ENCODE measurements around the gene ERCC1.
A peak's percentile ranks its signal among the peaks of the same experiment; 100 is the strongest.

Gene ERCC1
- long read RNA-seq, donor 1, transcript ERCC1-208 (10 exons, 1,453 nt), result minor isoform, 9 of 106 reads
- long read RNA-seq, donor 1, transcript ERCC1-202 (10 exons, 3,828 nt), result major isoform, 24 of 106 reads
- long read RNA-seq, donor 1, partial matches to known transcripts, result 67 of 106 reads
- long read RNA-seq, donor 1, other reads (novel, unspliced or antisense), result 0 of 106 reads
- long read RNA-seq, donor 2, transcript ERCC1-202 (10 exons, 3,828 nt), result major isoform, 8 of 21 reads
- long read RNA-seq, donor 2, partial matches to known transcripts, result 9 of 21 reads
- long read RNA-seq, donor 2, other reads (novel, unspliced or antisense), result 0 of 21 reads
- long read RNA-seq, donor 3, transcript ERCC1-202 (10 exons, 3,828 nt), result major isoform, 14 of 18 reads
- long read RNA-seq, donor 3, partial matches to known transcripts, result 0 of 18 reads
- long read RNA-seq, donor 3, other reads (novel, unspliced or antisense), result 0 of 18 reads
- long read RNA-seq, donor 4, transcript ERCC1-202 (10 exons, 3,828 nt), result major isoform, 11 of 26 reads
- long read RNA-seq, donor 4, transcript ERCC1-208 (10 exons, 1,453 nt), result minor isoform, 5 of 26 reads
- long read RNA-seq, donor 4, partial matches to known transcripts, result 5 of 26 reads
- long read RNA-seq, donor 4, other reads (novel, unspliced or antisense), result 0 of 26 reads
- long read RNA-seq, donor 5, transcript ERCC1-202 (10 exons, 3,828 nt), result major isoform, 25 of 48 reads
- long read RNA-seq, donor 5, transcript ERCC1-208 (10 exons, 1,453 nt), result minor isoform, 8 of 48 reads
- long read RNA-seq, donor 5, partial matches to known transcripts, result 5 of 48 reads
- long read RNA-seq, donor 5, other reads (novel, unspliced or antisense), result 0 of 48 reads
- long read RNA-seq, donor 6, transcript ERCC1-202 (10 exons, 3,828 nt), result major isoform, 12 of 16 reads
- long read RNA-seq, donor 6, partial matches to known transcripts, result 0 of 16 reads
- long read RNA-seq, donor 6, other reads (novel, unspliced or antisense), result 0 of 16 reads
- long read RNA-seq, donor 7, transcript ERCC1-208 (10 exons, 1,453 nt), result minor isoform, 11 of 58 reads
- long read RNA-seq, donor 7, transcript ERCC1-202 (10 exons, 3,828 nt), result major isoform, 17 of 58 reads
- long read RNA-seq, donor 7, partial matches to known transcripts, result 23 of 58 reads
- long read RNA-seq, donor 7, other reads (novel, unspliced or antisense), result 0 of 58 reads
- long read RNA-seq, donor 8, transcript ERCC1-202 (10 exons, 3,828 nt), result minor isoform, 8 of 35 reads
- long read RNA-seq, donor 8, transcript ERCC1-208 (10 exons, 1,453 nt), result major isoform, 10 of 35 reads
- long read RNA-seq, donor 8, partial matches to known transcripts, result 13 of 35 reads
- long read RNA-seq, donor 8, other reads (novel, unspliced or antisense), result 0 of 35 reads

DNA sequence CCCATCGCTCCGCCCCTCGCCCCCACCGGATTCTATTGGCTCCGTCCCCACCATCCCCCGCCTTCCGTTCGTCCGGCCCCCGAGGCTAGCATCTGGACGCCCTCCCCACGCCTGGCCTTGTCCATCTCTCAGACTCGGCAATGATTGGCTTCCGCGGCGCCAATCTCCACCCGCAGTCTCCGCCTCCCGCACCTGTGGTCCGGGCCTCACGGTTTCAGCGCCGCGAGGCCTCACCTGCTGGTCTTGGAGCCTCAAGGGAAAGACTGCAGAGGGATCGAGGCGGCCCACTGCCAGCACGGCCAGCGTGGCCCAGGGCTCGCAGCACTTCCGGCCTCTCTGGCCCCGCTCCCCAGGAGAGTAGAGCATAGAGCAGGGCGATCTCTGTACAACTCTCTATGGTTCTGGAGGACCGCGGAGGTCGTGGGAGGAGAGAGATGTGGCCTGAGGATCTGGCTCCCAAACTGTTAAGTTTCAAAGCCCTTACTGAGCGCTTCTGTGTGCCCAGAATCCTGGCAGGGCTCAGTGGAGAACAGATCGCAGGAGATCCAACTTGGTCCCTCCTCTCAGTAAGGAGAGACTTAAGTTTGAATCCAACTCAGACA lies at the start of gene ERCC1:
Gene ERCC1, minus strand, starts transcription at position 329 of the 602 bp plus-strand sequence. CDS start 543 bp downstream, outside the sequence.
- peak; percentile 95 for DNase-seq

DNA sequence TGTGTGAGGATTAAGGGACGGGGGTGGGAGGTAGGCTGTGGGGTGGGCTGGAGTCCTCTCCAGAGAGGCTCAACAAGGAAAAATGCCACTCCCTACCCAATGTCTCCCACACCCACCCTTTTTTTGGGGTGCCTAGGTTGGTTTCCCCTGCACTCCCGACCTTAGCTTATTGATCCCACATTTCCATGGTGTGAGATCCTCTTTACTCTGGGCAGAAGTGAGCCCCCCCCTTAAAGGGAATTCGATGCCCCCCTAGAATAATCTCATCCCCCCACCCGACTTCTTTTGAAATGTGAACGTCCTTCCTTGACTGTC lies 49.6 kb upstream of the ERCC1 start:
- no peak for DNase-seq

- peak; percentile 72 for DNase-seq
Measured at GRCh38 chr19:45472563-45473366, 49.0 kb upstream of the ERCC1 start.

GRCh38 chr19:45471931-45472562 lies 48.3 kb upstream of the ERCC1 start:
- no peak for DNase-seq

DNA sequence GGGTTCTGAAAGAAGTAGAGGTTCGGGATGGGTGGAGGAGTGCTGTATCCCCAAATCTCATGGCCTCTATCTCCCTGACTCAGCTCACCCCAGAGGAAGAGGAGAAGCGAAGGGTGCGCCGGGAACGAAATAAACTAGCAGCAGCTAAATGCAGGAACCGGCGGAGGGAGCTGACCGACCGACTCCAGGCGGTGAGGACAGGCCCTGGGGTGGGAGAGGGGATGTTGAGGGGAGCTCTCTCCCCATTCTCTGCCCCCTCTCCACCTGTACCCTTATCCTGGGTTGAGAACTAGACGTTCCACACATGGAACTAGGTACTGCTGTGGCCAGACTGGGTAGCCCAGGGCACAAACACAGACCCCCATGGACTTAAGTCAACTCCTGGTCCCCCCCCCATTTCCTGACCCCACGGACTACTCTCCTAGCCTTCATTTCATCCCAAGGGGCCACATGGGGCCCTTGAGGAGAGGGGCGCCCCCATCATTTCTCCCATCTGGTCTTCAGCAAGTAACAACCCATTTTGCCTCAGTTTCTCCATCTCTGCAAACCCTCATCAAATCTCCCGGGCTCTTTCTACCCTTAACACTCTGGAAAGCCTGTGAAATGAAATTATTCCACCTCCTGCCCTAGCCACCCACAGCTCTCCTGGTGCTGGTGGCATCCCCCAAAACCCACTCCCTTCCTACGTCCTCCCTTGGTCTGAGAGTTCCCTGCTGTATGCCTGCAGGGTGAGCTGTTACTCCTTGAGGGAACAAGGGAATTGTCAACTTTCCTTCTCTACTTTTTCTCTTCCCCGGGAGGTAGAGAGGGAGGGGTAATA lies 47.6 kb upstream of the ERCC1 start:
- no peak for DNase-seq

GRCh38 chr19:45470762-45471081 lies 47.0 kb upstream of the ERCC1 start:
- DNase-seq, result no peak

GRCh38 chr19:45469945-45470761 lies 46.4 kb upstream of the ERCC1 start:
- no peak for DNase-seq

- DNase-seq, result peak; percentile 92
Measured at GRCh38 chr19:45469132-45469944, 45.6 kb upstream of the ERCC1 start.

DNA sequence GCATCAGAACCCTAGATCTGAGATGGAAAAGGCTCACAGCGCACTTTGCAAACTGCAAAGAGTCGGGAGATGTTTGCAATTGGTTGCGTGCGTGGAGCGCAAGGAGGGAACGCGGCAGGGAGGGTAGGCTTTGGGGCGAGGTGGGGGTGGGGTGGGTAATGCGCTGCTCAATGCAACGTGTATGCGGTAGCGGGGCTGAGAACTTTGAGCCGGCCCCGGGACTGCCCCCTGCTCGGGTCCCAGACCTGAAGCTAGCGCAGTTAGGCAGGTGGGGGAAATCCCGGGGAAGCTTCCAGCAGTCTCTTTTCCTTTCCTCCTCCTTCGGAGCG lies 45.0 kb upstream of the ERCC1 start:
- DNase-seq, result no peak

DNA sequence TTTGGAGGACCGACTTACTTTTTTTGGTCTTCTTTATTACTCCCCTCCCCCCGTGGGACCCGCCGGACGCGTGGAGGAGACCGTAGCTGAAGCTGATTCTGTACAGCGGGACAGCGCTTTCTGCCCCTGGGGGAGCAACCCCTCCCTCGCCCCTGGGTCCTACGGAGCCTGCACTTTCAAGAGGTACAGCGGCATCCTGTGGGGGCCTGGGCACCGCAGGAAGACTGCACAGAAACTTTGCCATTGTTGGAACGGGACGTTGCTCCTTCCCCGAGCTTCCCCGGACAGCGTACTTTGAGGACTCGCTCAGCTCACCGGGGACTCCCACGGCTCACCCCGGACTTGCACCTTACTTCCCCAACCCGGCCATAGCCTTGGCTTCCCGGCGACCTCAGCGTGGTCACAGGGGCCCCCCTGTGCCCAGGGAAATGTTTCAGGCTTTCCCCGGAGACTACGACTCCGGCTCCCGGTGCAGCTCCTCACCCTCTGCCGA lies 44.5 kb upstream of the ERCC1 start:
- no peak for DNase-seq

DNA sequence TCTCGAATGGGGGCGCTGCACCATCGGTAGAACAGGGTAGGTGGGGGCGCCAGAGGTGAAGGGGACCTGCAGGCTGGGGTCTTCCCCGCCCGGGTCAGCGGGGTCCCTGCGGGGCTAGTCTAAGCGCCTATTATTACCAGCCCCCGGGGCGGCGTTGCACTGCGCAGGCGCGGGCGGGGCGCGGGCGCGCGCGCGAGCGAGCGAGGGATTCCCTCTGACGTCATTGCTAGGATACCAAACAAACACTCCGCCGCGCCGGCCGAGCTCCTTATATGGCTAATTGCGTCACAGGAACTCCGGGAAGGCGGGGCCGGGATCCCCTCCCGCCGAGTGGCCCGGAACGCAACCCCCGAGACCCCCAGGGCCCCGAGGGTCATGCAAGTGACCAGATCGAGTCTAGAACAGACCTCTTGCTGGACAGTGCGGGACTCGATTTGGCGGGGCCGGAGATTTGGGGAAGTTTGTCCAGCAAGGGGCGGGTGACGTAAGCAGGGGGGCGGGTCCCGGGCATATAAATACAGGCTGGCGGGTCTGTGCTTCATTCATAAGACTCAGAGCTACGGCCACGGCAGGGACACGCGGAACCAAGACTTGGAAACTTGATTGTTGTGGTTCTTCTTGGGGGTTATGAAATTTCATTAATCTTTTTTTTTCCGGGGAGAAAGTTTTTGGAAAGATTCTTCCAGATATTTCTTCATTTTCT lies 43.9 kb upstream of the ERCC1 start, which contains the start of gene FOSB:
Gene FOSB, plus strand, starts transcription at position 541 of the 703 bp plus-strand sequence. CDS start 591 bp downstream, outside the sequence.
- DNase-seq, result peak; percentile 98

GRCh38 chr19:45467115-45467455 lies 43.4 kb upstream of the ERCC1 start:
- DNase-seq, result no peak

GRCh38 chr19:45464852-45465441 lies 41.2 kb upstream of the ERCC1 start:
- DNase-seq, result no peak

- no peak for DNase-seq
Measured at GRCh38 chr19:45464274-45464673, 40.6 kb upstream of the ERCC1 start.

- DNase-seq, result no peak
Measured at GRCh38 chr19:45463241-45463640, 39.5 kb upstream of the ERCC1 start.

DNA sequence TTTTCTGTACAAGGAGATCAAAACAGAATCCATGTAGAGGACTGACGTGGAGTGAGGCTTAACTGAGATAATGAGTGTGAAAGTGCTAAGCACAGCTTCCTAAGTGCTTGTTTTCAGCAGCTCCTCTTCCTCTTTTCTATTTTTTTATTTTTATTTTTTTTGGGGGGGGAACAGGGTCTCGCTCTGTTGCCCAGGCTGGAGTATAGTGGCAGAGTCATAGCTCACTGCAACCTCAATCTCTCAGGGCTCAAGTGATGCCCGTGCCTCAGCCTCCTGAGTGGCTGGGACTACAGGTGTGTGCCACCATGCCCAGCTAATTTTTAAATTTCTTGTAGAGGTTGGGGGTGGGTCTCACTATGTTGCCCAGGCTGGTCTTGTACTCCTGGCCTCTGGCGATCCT lies 38.5 kb upstream of the ERCC1 start:
- no peak for DNase-seq

DNA sequence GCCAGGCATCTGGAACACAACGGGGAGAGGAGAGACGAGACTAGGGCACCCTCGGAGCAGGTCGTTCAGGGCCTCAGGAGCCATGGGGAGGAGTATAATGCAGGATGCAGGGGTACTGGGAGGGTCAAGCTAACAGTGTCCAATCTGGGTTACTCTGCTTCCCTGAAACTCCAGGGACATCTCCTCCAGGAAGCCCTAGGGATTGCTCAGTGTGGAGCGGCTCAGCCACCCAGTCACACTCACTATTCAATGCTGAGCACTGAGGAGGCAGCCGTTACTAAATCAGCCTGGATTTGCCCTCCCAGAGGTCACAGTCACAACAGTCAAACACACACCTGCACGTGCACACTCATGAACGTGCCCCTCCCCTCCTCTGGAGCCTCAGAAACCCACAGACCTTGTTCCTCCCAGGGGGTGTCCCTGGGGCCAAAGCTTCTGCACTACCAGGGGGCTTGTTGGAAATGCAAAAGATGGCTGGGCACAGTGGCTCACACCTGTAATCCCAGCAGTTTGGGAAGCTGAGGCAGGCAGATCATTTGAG lies 37.2 kb upstream of the ERCC1 start:
- DNase-seq, result no peak

Measured in right kidney (tissue), 9 donors.